ENCODE measurements around the gene SMPD3. TPM values are rescaled to one million over a fixed set of nuclear protein-coding genes. Genes with fewer than 3 reads are reported as not detected.

The SMPD3 gene
- total RNA-seq, 1 experiment from 2014 or later, result 2.4 TPM

DNA sequence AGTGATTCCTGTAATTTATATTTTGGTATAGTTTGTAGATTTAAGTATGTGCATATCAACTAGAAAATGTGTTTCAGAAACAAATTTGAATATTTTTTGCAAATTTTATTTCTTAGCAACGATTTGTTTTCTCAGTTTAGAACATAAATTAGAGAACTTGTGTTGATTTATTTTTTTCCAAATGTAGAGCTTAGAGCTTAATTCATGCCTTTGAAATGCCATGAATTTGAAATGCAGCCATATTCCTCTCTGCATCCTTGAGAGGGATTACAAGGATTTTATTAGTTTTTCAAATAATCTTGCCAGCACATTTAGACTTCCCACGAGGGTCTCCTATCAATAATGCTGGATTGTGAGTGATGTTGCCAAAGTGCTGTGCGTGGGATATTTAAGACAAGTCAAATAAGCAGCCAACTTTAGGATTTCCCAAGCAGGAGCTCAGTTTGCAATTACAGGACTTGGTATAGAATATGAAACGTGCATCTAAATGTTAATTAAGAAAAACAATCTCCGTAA lies 6.7 kb upstream of the SMPD3 start:
- CTCF ChIA-PET, result interaction anchor here (1.0 kb wide), 1 partner anchor 66 kb away, joined by 3 read pairs; no protein-coding TSS in a partner anchor
- Mint-ChIP-seq H3K9me3 (ENCODE audit: unreplicated experiment) (no peaks in the 10 kb centered on the region), H3K4me1 (ENCODE audit: low read depth, unreplicated experiment) (peaks cover 32% of the 10 kb centered on the region), H3K4me3 (ENCODE audit: unreplicated experiment) (no peak overlapping the region), H3K27me3 (ENCODE audit: insufficient read depth, unreplicated experiment) (no peaks in the 10 kb centered on the region), H3K27ac (ENCODE audit: unreplicated experiment) (no peak overlapping the region), H3K36me3 (ENCODE audit: insufficient read depth, unreplicated experiment) (no peaks in the 10 kb centered on the region)
- Histone ChIP-seq H3K9me3 (no peaks in the 10 kb centered on the region), H3K27me3 (replicated peaks; ENCODE audit: control insufficient read depth, insufficient read depth, low read length) (no peaks in the 10 kb centered on the region), H3K4me3 (ENCODE audit: low read depth, low read length) (no peak overlapping the region), H3K36me3 (ENCODE audit: control insufficient read depth, insufficient read depth, low read length) (no peaks in the 10 kb centered on the region), H3K4me1 (peaks cover 41% of the 10 kb centered on the region)
- POLR2A ChIA-PET, result no interaction called here
- TF ChIP-seq, protein P1, sequence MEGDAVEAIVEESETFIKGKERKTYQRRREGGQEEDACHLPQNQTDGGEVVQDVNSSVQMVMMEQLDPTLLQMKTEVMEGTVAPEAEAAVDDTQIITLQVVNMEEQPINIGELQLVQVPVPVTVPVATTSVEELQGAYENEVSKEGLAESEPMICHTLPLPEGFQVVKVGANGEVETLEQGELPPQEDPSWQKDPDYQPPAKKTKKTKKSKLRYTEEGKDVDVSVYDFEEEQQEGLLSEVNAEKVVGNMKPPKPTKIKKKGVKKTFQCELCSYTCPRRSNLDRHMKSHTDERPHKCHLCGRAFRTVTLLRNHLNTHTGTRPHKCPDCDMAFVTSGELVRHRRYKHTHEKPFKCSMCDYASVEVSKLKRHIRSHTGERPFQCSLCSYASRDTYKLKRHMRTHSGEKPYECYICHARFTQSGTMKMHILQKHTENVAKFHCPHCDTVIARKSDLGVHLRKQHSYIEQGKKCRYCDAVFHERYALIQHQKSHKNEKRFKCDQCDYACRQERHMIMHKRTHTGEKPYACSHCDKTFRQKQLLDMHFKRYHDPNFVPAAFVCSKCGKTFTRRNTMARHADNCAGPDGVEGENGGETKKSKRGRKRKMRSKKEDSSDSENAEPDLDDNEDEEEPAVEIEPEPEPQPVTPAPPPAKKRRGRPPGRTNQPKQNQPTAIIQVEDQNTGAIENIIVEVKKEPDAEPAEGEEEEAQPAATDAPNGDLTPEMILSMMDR (IDR thresholded peaks at IDR 0.05; ENCODE audit: insufficient read depth in 1 of 2, low read depth in 1 of 2, low read length in 1 of 2, severe bottlenecking in 1 of 2, unreplicated experiment in 1 of 2), result no peak
- BruUV-seq (replicated peaks), result no TSS peak
- intact Hi-C loops (cut with micrococcal nuclease; ENCODE audit: unreplicated experiment), result no loop called here
- no peak for DNase-seq

- Histone ChIP-seq H3K4me1 (peaks cover 41% of the 10 kb centered on the region), H3K36me3 (ENCODE audit: control insufficient read depth, insufficient read depth, low read length) (no peaks in the 10 kb centered on the region), H3K27me3 (replicated peaks; ENCODE audit: control insufficient read depth, insufficient read depth, low read length) (no peaks in the 10 kb centered on the region), H3K4me3 (ENCODE audit: low read depth, low read length) (no peak overlapping the region), H3K9me3 (no peaks in the 10 kb centered on the region)
- Mint-ChIP-seq H3K9me3 (ENCODE audit: unreplicated experiment) (no peaks in the 10 kb centered on the region), H3K36me3 (ENCODE audit: insufficient read depth, unreplicated experiment) (no peaks in the 10 kb centered on the region), H3K27me3 (ENCODE audit: insufficient read depth, unreplicated experiment) (no peaks in the 10 kb centered on the region), H3K4me1 (ENCODE audit: low read depth, unreplicated experiment) (peaks cover 30% of the 10 kb centered on the region), H3K4me3 (ENCODE audit: unreplicated experiment) (no peak overlapping the region), H3K27ac (ENCODE audit: unreplicated experiment) (no peak overlapping the region)
- TF ChIP-seq, protein P1 (IDR thresholded peaks at IDR 0.05; ENCODE audit: insufficient read depth in 1 of 2, low read depth in 1 of 2, low read length in 1 of 2, severe bottlenecking in 1 of 2, unreplicated experiment in 1 of 2), result no peak
- no TSS peak for BruUV-seq (replicated peaks)
- DNase-seq, result no peak
- ChIA-PET CTCF (interaction anchor here (0.7 kb wide), 1 partner anchor 1279 kb away, joined by 3 read pairs; no protein-coding TSS in a partner anchor), POLR2A (no interaction called here)
- intact Hi-C loops (cut with micrococcal nuclease; ENCODE audit: unreplicated experiment), result no loop called here
These were observed 5.5 kb upstream of the SMPD3 start for GRCh38 chr16:68453816-68454215.

DNA sequence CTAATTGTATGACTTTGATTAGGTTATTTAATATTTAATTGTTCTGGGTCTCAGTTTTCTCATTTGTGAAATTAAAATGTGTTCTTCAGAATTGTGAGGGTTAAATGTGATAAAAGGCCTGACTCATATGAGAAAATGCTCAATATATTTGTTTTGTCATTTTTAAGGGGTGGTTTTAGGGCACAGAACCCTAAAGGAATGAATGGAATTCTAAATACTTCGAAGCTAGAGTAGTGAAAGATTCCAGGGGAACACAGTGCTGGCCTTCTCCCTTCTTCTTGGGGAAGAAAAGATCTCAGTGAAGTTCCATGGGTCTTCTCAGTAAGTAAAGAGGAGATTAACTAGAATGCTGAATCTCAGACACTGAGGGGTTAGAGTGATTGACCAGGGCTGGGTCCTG lies 3.9 kb upstream of the SMPD3 start:
- BruUV-seq (replicated peaks), result no TSS peak
- no peak overlapping the region for H3K4me3 Mint-ChIP-seq (ENCODE audit: unreplicated experiment)
- Histone ChIP-seq H3K9me3 (no peaks in the 10 kb centered on the region), H3K4me3 (ENCODE audit: low read depth, low read length) (no peak overlapping the region), H3K27me3 (replicated peaks; ENCODE audit: control insufficient read depth, insufficient read depth, low read length) (no peaks in the 10 kb centered on the region), H3K4me1 (peaks cover 36% of the 10 kb centered on the region), H3K36me3 (ENCODE audit: control insufficient read depth, insufficient read depth, low read length) (no peaks in the 10 kb centered on the region)
- intact Hi-C loops (cut with micrococcal nuclease; ENCODE audit: unreplicated experiment), result no loop called here
- no peak for DNase-seq
- no peak overlapping the region for H3K27ac Mint-ChIP-seq (ENCODE audit: unreplicated experiment)
- no peaks in the 10 kb centered on the region for H3K36me3 Mint-ChIP-seq (ENCODE audit: insufficient read depth, unreplicated experiment)
- POLR2A ChIA-PET, result interaction anchor here (0.7 to 0.8 kb wide), 2 partner anchors 124 to 285 kb away, joined by 4 to 8 read pairs; partner anchors contain the start of gene CDH1
- TF ChIP-seq, protein P1 (IDR thresholded peaks at IDR 0.05; ENCODE audit: insufficient read depth in 1 of 2, low read depth in 1 of 2, low read length in 1 of 2, severe bottlenecking in 1 of 2, unreplicated experiment in 1 of 2), result no peak
- peaks cover 35% of the 10 kb centered on the region for H3K4me1 Mint-ChIP-seq (ENCODE audit: low read depth, unreplicated experiment)
- CTCF ChIA-PET, result interaction anchor here (0.7 to 1.0 kb wide), 2 partner anchors 61 to 69 kb away, joined by 3 read pairs; no protein-coding TSS in a partner anchor
- peaks cover 2% of the 10 kb centered on the region for H3K27me3 Mint-ChIP-seq (ENCODE audit: insufficient read depth, unreplicated experiment)
- no peaks in the 10 kb centered on the region for H3K9me3 Mint-ChIP-seq (ENCODE audit: unreplicated experiment)

Data from Caco-2 (cell line).